Activated CD4-positive, alpha-beta T cell treated with anti-CD3 and anti-CD28 coated beads, Interleukin-2, amount 10 ng/mL, durations not matched to agents 7 days and 5 days (primary cell): Measurements from ENCODE around the gene BAZ2A. TPM values are rescaled to one million over a fixed set of nuclear protein-coding genes. Genes with fewer than 3 reads are reported as not detected.

Experiments
- CTCF ChIA-PET: fragments of 350-600 bp; sonication (Branson Sonifier 250); formaldehyde crosslinking; loops from one replicate; lab custom pipeline; 2021; ENCODE audit warnings: antibody characterized with exemption; lab: Charles Lee
- POLR2A ChIA-PET: fragments of 350-600 bp; sonication (Branson Sonifier 250); formaldehyde crosslinking; loops from one replicate; lab custom pipeline; 2021; ENCODE audit warnings: antibody characterized with exemption; lab: Charles Lee
- DNase-seq: peaks from one replicate; pipeline ENCODE4 v3.0.0-alpha.2; 2020
- H3K27ac Mint-ChIP-seq: one replicate; pipeline ENCODE4 v1.8.0; 2021; ENCODE audit warnings: mild to moderate bottlenecking, moderate library complexity, mixed read lengths
- H3K27me3 Mint-ChIP-seq: one replicate; pipeline ENCODE4 v1.8.0; 2021; ENCODE audit warnings: mixed read lengths
- H3K36me3 Mint-ChIP-seq: one replicate; pipeline ENCODE4 v1.8.0; 2021; ENCODE audit warnings: low read depth, mixed read lengths
- H3K4me1 Mint-ChIP-seq: one replicate; pipeline ENCODE4 v1.8.0; 2021; ENCODE audit warnings: mixed read lengths
- H3K4me3 Mint-ChIP-seq: one replicate; pipeline ENCODE4 v1.8.0; 2021; ENCODE audit warnings: mild to moderate bottlenecking, moderate library complexity, mixed read lengths
- H3K9me3 Mint-ChIP-seq: one replicate; pipeline ENCODE4 v1.8.0; 2021; ENCODE audit warnings: mixed read lengths
- total RNA-seq, 2 experiments: library from RNA; stranded (reverse); gene quantifications; one replicate each; pipeline ENCODE4 v1.2.3, GENCODE V29; 2021

BAZ2A gene
- total RNA-seq = 100 to 1,000 TPM in 1 of 2 experiments, 10 to 100 TPM in 1; 98.4 to 116 TPM

- H3K9me3 Mint-ChIP-seq = no peaks in the 10 kb centered on the region
- peak within 1 kb of the TSS; percentile 84 for H3K4me3 Mint-ChIP-seq
- ChIA-PET CTCF (interaction anchor here (0.6 to 1.1 kb wide), 2 partner anchors 119 to 470 kb away, joined by 3 to 4 read pairs; no protein-coding TSS in a partner anchor), POLR2A (no interaction called here)
- H3K36me3 Mint-ChIP-seq = peaks cover 22% of the 10 kb centered on the region
- peak; percentile 89 for DNase-seq
- H3K27me3 Mint-ChIP-seq = no peaks in the 10 kb centered on the region
- peaks cover 69% of the 10 kb centered on the region for H3K4me1 Mint-ChIP-seq
- H3K27ac Mint-ChIP-seq = peak within 1 kb of the TSS; percentile 93
Measured at GRCh38 chr12:56630180-56630632, at the start of gene BAZ2A. BAZ2A (minus strand) TSS chr12:56630326; CDS start chr12:56617530, 12,796 bp downstream.

- no peak overlapping the region for H3K4me3 Mint-ChIP-seq
- CTCF ChIA-PET = interaction anchor here (0.6 to 1.8 kb wide), 3 partner anchors 11 to 42 kb away, joined by 3 to 8 read pairs (median 3); no protein-coding TSS in a partner anchor
- H3K27me3 Mint-ChIP-seq = no peaks in the 10 kb centered on the region
- H3K27ac Mint-ChIP-seq = no peak overlapping the region
- no peak for DNase-seq
- H3K9me3 Mint-ChIP-seq = no peaks in the 10 kb centered on the region
- peaks cover 60% of the 10 kb centered on the region for H3K4me1 Mint-ChIP-seq
- peaks cover 52% of the 10 kb centered on the region for H3K36me3 Mint-ChIP-seq
- POLR2A ChIA-PET = no interaction called here
Measured at GRCh38 chr12:56678852-56679251, 48.7 kb upstream of the BAZ2A start.

- peaks cover 55% of the 10 kb centered on the region for H3K36me3 Mint-ChIP-seq
Measured at GRCh38 chr12:56677680-56678079, 47.6 kb upstream of the BAZ2A start.

GRCh38 chr12:56676851-56677580 is 46.9 kb upstream of the BAZ2A start:
- peaks cover 54% of the 10 kb centered on the region for H3K36me3 Mint-ChIP-seq
- peak overlapping the region; percentile 60 for H3K27ac Mint-ChIP-seq
- no peaks in the 10 kb centered on the region for H3K9me3 Mint-ChIP-seq
- H3K4me1 Mint-ChIP-seq = peaks cover 59% of the 10 kb centered on the region
- no peaks in the 10 kb centered on the region for H3K27me3 Mint-ChIP-seq
- no peak overlapping the region for H3K4me3 Mint-ChIP-seq
- CTCF ChIA-PET = interaction anchor here (0.6 to 1.3 kb wide), 8 partner anchors 9 to 568 kb away, joined by 3 to 6 read pairs (median 3); no protein-coding TSS in a partner anchor
- POLR2A ChIA-PET = interaction anchor here (0.6 kb wide), 2 partner anchors 11 to 15 kb away, joined by 5 to 7 read pairs; partner anchors contain the start of gene PTGES3
- no peak for DNase-seq

More at GRCh38 chr12:56677680-56678079, 47.6 kb upstream of the BAZ2A start:
- ChIA-PET CTCF (interaction anchor here (0.6 to 1.3 kb wide), 5 partner anchors 9 to 569 kb away, joined by 3 to 4 read pairs (median 3); no protein-coding TSS in a partner anchor), POLR2A (interaction anchor here (0.6 kb wide), 1 partner anchor 10 kb away, joined by 7 read pairs; the partner anchor contains the start of gene PTGES3)
- H3K4me1 Mint-ChIP-seq = peaks cover 62% of the 10 kb centered on the region
- no peaks in the 10 kb centered on the region for H3K27me3 Mint-ChIP-seq
- no peaks in the 10 kb centered on the region for H3K9me3 Mint-ChIP-seq
- no peak overlapping the region for H3K27ac Mint-ChIP-seq
- H3K4me3 Mint-ChIP-seq = no peak overlapping the region
- DNase-seq = no peak

GRCh38 chr12:56671608-56672007 is 41.5 kb upstream of the BAZ2A start:
- Mint-ChIP-seq H3K27me3 (no peaks in the 10 kb centered on the region), H3K4me3 (no peak overlapping the region), H3K36me3 (peaks cover 53% of the 10 kb centered on the region), H3K9me3 (no peaks in the 10 kb centered on the region), H3K27ac (peak overlapping the region; percentile 50), H3K4me1 (peaks cover 40% of the 10 kb centered on the region)
- DNase-seq = no peak
- ChIA-PET CTCF (interaction anchor here (0.6 to 2.2 kb wide), 2 partner anchors 16 to 34 kb away, joined by 3 to 6 read pairs; partner anchors contain the start of gene PTGES3), POLR2A (interaction anchor here (0.7 kb wide), 1 partner anchor 13 kb away, joined by 4 read pairs; no protein-coding TSS in a partner anchor)

- Mint-ChIP-seq H3K9me3 (no peaks in the 10 kb centered on the region), H3K4me3 (no peak overlapping the region), H3K27me3 (no peaks in the 10 kb centered on the region), H3K4me1 (peaks cover 37% of the 10 kb centered on the region), H3K27ac (peak overlapping the region; percentile 13), H3K36me3 (peaks cover 55% of the 10 kb centered on the region)
- no peak for DNase-seq
- POLR2A ChIA-PET = no interaction called here
- CTCF ChIA-PET = interaction anchor here (0.6 to 2.2 kb wide), 4 partner anchors 9 to 33 kb away, joined by 3 to 6 read pairs (median 6); partner anchors contain the start of gene PTGES3
Measured at GRCh38 chr12:56670836-56671235, 40.7 kb upstream of the BAZ2A start.

- ChIA-PET CTCF (interaction anchor here (1.0 kb wide), 1 partner anchor 11 kb away, joined by 8 read pairs; no protein-coding TSS in a partner anchor), POLR2A (no interaction called here)
- Mint-ChIP-seq H3K4me3 (no peak overlapping the region), H3K4me1 (peaks cover 24% of the 10 kb centered on the region), H3K27me3 (no peaks in the 10 kb centered on the region), H3K27ac (no peak overlapping the region), H3K36me3 (peaks cover 64% of the 10 kb centered on the region), H3K9me3 (no peaks in the 10 kb centered on the region)
- no peak for DNase-seq
Measured at GRCh38 chr12:56668197-56668457, 38.0 kb upstream of the BAZ2A start.

- Mint-ChIP-seq H3K27ac (no peak overlapping the region), H3K9me3 (no peaks in the 10 kb centered on the region), H3K36me3 (peaks cover 29% of the 10 kb centered on the region), H3K27me3 (no peaks in the 10 kb centered on the region), H3K4me1 (peaks cover 2% of the 10 kb centered on the region), H3K4me3 (no peak overlapping the region)
- POLR2A ChIA-PET = no interaction called here
- no peak for DNase-seq
- CTCF ChIA-PET = interaction anchor here (0.6 to 2.1 kb wide), 4 partner anchors 15 to 727 kb away, joined by 3 to 8 read pairs (median 4); no protein-coding TSS in a partner anchor
Measured at GRCh38 chr12:56661979-56662638, 32.0 kb upstream of the BAZ2A start.

GRCh38 chr12:56661560-56661959 is 31.4 kb upstream of the BAZ2A start:
- H3K9me3 Mint-ChIP-seq = no peaks in the 10 kb centered on the region
- peaks cover 29% of the 10 kb centered on the region for H3K36me3 Mint-ChIP-seq
- POLR2A ChIA-PET = no interaction called here
- H3K4me1 Mint-ChIP-seq = peaks cover 2% of the 10 kb centered on the region
- H3K27ac Mint-ChIP-seq = no peak overlapping the region
- DNase-seq = no peak
- CTCF ChIA-PET = interaction anchor here (0.5 to 1.0 kb wide), 3 partner anchors 16 to 150 kb away, joined by 3 to 4 read pairs (median 3); no protein-coding TSS in a partner anchor
- H3K27me3 Mint-ChIP-seq = no peaks in the 10 kb centered on the region
- no peak overlapping the region for H3K4me3 Mint-ChIP-seq

- Mint-ChIP-seq H3K4me3 (no peak overlapping the region), H3K27me3 (no peaks in the 10 kb centered on the region), H3K4me1 (peaks cover 2% of the 10 kb centered on the region), H3K27ac (no peak overlapping the region), H3K36me3 (peaks cover 20% of the 10 kb centered on the region), H3K9me3 (peaks cover 5% of the 10 kb centered on the region)
- no peak for DNase-seq
- POLR2A ChIA-PET = no interaction called here
- CTCF ChIA-PET = interaction anchor here (0.6 to 3.3 kb wide), 7 partner anchors 12 to 459 kb away, joined by 3 to 9 read pairs (median 6); partner anchors contain the start of gene ATP5F1B
Measured at GRCh38 chr12:56658921-56659320, 28.8 kb upstream of the BAZ2A start.

GRCh38 chr12:56657416-56658379 is 27.6 kb upstream of the BAZ2A start:
- Mint-ChIP-seq H3K4me3 (no peak overlapping the region), H3K9me3 (peaks cover 14% of the 10 kb centered on the region), H3K27ac (no peak overlapping the region), H3K27me3 (no peaks in the 10 kb centered on the region), H3K4me1 (peaks cover 2% of the 10 kb centered on the region), H3K36me3 (peaks cover 16% of the 10 kb centered on the region)
- ChIA-PET CTCF (interaction anchor here (0.6 to 3.3 kb wide), 8 partner anchors 11 to 885 kb away, joined by 3 to 9 read pairs (median 5); partner anchors contain the start of genes ATP5F1B and STAC3), POLR2A (interaction anchor here (0.6 kb wide), 1 partner anchor 14 kb away, joined by 4 read pairs; no protein-coding TSS in a partner anchor)
- DNase-seq = no peak
